Loucy (cell line): ENCODE measurements around the gene RAD51B.

Source experiments
- H2AFZ ChIP-seq: fragments of 200-600 bp; sonication (generic); 2 replicates; pipeline ENCODE4 v1.6.0; 2016; ENCODE audit warnings: antibody characterized with exemption, mild to moderate bottlenecking, low read length, moderate library complexity
- H3F3A ChIP-seq: fragments of 200-600 bp; 2 replicates; pipeline ENCODE4 v1.6.0; 2016; ENCODE audit warnings: antibody characterized with exemption, low read depth, mild to moderate bottlenecking
- H3K27me3 ChIP-seq: fragments of 200-600 bp; sonication (generic); 2 replicates; pipeline ENCODE4 v1.6.1; 2014; ENCODE audit warnings: low read length, mild to moderate bottlenecking; ENCODE audit not compliant: insufficient read depth, poor library complexity, severe bottlenecking
- H3K36me3 ChIP-seq: fragments of 200-600 bp; sonication (generic); 2 replicates; pipeline ENCODE4 v1.6.1; 2016; ENCODE audit warnings: low read length; ENCODE audit not compliant: insufficient read depth
- H3K4me1 ChIP-seq: fragments of 200-600 bp; sonication (generic); 2 replicates; pipeline ENCODE4 v1.5.1; 2014; ENCODE audit warnings: low read length, mild to moderate bottlenecking; ENCODE audit not compliant: insufficient read depth, poor library complexity, severe bottlenecking
- H3K4me2 ChIP-seq: fragments of 200-600 bp; sonication (generic); 2 replicates; pipeline ENCODE4 v1.6.0; 2014; ENCODE audit warnings: antibody characterized with exemption, low read length, low read depth, mild to moderate bottlenecking; ENCODE audit not compliant: poor library complexity, severe bottlenecking
- H3K4me3 ChIP-seq: fragments of 200-600 bp; sonication (generic); 2 replicates; pipeline ENCODE4 v1.5.1; 2014; ENCODE audit warnings: low read length, mild to moderate bottlenecking, mixed read lengths; ENCODE audit not compliant: poor library complexity, severe bottlenecking
- H3K79me2 ChIP-seq: fragments of 200-600 bp; sonication (generic); 2 replicates; pipeline ENCODE4 v1.6.1; 2014; ENCODE audit warnings: low read length; ENCODE audit not compliant: insufficient read depth
- H3K9ac ChIP-seq: fragments of 200-600 bp; sonication (generic); 2 replicates; pipeline ENCODE4 v1.6.0; 2014; ENCODE audit warnings: mild to moderate bottlenecking, low read depth, low read length, moderate library complexity; ENCODE audit not compliant: poor library complexity, severe bottlenecking
- H3K9me2 ChIP-seq: fragments of 200-600 bp; sonication (generic); replicated peaks from 2 replicates; pipeline ENCODE4 v1.6.1; 2016; ENCODE audit warnings: low read depth, low read length, mixed read lengths
- H3K9me3 ChIP-seq: fragments of 200-600 bp; sonication (generic); 2 replicates; pipeline ENCODE4 v1.6.1; 2014; ENCODE audit warnings: mild to moderate bottlenecking, antibody characterized with exemption, low read length, low read depth; ENCODE audit not compliant: insufficient read depth
- H4K20me1 ChIP-seq: fragments of 200-600 bp; sonication (generic); 2 replicates; pipeline ENCODE4 v1.6.0; 2014; ENCODE audit warnings: antibody characterized with exemption, low read length, mild to moderate bottlenecking; ENCODE audit not compliant: insufficient read depth, poor library complexity, severe bottlenecking
- CTCF ChIP-seq: fragments of 200-600 bp; sonication (generic); conservative IDR thresholded peaks from 2 replicates; pipeline ENCODE4 v1.5.1; 2014; ENCODE audit warnings: mild to moderate bottlenecking, antibody characterized with exemption, low read length
- EZH2phosphoT487 ChIP-seq: fragments of 200-600 bp; IDR thresholded peaks from 2 replicates; pipeline ENCODE4 v1.6.1; 2018; ENCODE audit warnings: antibody characterized with exemption, mild to moderate bottlenecking, moderate library complexity, borderline replicate concordance

Gene RAD51B

DNA sequence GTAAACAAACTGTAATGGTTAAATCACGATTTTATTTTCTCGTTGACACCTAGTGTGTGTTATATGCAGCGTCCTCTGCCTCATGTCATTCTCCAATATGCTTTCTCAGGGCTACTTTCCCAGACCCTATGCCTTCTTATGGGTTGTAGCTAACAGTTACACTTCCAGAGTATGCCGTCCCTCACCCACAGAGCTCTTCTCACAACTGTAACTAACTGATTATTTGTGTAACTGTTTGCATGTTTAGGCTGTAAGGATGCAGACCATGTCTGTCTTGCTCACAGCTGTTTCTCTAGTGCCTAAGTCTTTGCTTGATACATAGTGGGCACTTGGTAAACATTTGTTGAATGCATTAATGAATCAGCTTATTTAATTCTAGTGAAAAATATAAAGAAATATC lies 555.8 kb downstream of the RAD51B start:
- H3K27me3 ChIP-seq, result no peaks in the 10 kb centered on the region
- H3K4me1 ChIP-seq, result peaks cover 58% of the 10 kb centered on the region

DNA sequence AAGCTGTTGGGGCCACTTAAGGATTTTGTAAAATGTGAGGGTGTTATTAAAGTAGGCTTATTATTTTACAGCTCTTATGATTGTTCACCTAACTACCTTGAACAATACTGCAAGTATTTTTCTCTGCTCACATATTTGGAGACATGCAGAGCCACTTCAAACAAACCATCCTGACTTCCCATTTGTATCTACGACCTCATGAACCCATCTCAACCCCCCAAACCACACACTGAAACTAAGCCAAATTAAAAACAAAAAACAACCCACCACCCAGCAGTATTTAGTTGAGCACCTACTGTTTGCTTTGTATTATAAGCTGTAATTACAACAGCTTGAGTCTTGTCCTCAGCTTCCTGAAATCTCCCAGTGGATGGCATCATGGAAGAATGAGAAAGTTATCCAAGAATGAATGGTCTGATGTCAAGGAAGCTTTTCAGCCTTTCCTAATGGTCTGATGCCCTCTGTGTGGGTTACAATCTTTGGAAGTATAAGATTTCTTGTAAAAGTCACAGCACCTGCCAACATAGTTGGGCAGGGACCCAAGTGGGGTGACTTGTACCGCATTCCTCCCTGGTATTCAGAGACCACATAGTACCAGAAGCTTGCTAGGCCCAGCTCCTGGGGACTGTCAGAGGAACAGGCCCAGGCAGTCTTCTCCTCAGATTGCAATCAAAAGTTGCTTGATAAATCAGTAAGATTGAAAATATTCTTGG lies 556.6 kb downstream of the RAD51B start:
- H3K4me2 ChIP-seq, result peak overlapping the region; percentile 9
- no peak for TF ChIP-seq CTCF
- no peak for TF ChIP-seq EZH2phosphoT487
- H4K20me1 ChIP-seq, result no peaks in the 10 kb centered on the region
- H3K9me2 ChIP-seq, result no peaks in the 10 kb centered on the region
- H3F3A ChIP-seq, result no peaks in the 10 kb centered on the region
- H2AFZ ChIP-seq, result no peak overlapping the region
- no peaks in the 10 kb centered on the region for H3K79me2 ChIP-seq
- no peaks in the 10 kb centered on the region for H3K9me3 ChIP-seq
- H3K36me3 ChIP-seq, result no peaks in the 10 kb centered on the region
- H3K9ac ChIP-seq, result no peak overlapping the region
- H3K27me3 ChIP-seq, result no peaks in the 10 kb centered on the region
- no peak overlapping the region for H3K4me3 ChIP-seq
- peaks cover 62% of the 10 kb centered on the region for H3K4me1 ChIP-seq

More for the DNA sequence above, 555.8 kb downstream of the RAD51B start:
- Histone ChIP-seq H3K9me2 (no peaks in the 10 kb centered on the region), H3K9me3 (no peaks in the 10 kb centered on the region), H3F3A (no peaks in the 10 kb centered on the region), H4K20me1 (no peaks in the 10 kb centered on the region), H3K4me3 (no peak overlapping the region), H3K9ac (no peak overlapping the region), H3K36me3 (no peaks in the 10 kb centered on the region), H3K79me2 (no peaks in the 10 kb centered on the region), H3K4me2 (no peak overlapping the region), H2AFZ (no peak overlapping the region)
- TF ChIP-seq CTCF (no peak), EZH2phosphoT487 (no peak)

GRCh38 chr14:68377006-68377405 lies 557.4 kb downstream of the RAD51B start:
- no peaks in the 10 kb centered on the region for H3K9me2 ChIP-seq
- no peak overlapping the region for H3K4me3 ChIP-seq
- no peaks in the 10 kb centered on the region for H3K27me3 ChIP-seq
- TF ChIP-seq CTCF (no peak), EZH2phosphoT487 (no peak)
- H3K4me1 ChIP-seq, result peaks cover 62% of the 10 kb centered on the region
- no peaks in the 10 kb centered on the region for H3F3A ChIP-seq
- H2AFZ ChIP-seq, result no peak overlapping the region
- H3K9ac ChIP-seq, result no peak overlapping the region
- H3K4me2 ChIP-seq, result no peak overlapping the region
- H3K36me3 ChIP-seq, result no peaks in the 10 kb centered on the region
- no peaks in the 10 kb centered on the region for H3K79me2 ChIP-seq
- no peaks in the 10 kb centered on the region for H4K20me1 ChIP-seq
- H3K9me3 ChIP-seq, result no peaks in the 10 kb centered on the region
